NOMO-1 treated with DMSO at 0.1 percent for 48 hours (cell line): ENCODE measurements around the gene EHD4.
A peak's percentile ranks its signal among the peaks of the same experiment; 100 is the strongest.

Experiments
- DNase-seq: peaks from one replicate; lab custom pipeline; 2025; ENCODE audit not compliant: unreplicated experiment; lab: John Stamatoyannopoulos, UW

EHD4 gene

GRCh38 chr15:41882689-41883483 is 89.5 kb downstream of the EHD4 start:
- DNase-seq, result peak; percentile 24

GRCh38 chr15:41881920-41882688 is 90.3 kb downstream of the EHD4 start:
- DNase-seq, result no peak

- DNase-seq, result no peak
Observed at GRCh38 chr15:41881550-41881919, 90.8 kb downstream of the EHD4 start.

DNA sequence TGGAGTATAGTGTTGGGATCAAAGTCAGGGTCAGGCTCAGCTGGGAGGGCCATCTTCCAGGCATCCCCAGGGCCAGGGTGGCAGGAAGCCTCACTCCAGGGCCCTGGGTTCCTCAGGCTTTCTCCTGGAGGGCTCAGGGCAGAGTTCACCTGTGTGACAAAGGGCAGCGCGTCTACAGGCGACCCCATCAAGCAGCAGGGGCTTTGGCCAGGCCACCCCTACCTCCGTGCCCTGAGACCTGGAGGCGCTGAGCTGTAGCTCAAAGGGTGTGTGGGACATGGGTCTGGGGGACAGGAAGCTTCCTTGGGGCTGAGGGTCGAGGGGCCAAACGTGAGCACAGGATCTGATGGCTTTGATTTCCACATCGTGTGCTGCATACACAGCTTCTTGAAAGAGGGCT is 91.3 kb downstream of the EHD4 start:
- no peak for DNase-seq

GRCh38 chr15:41880156-41880877 is 92.0 kb downstream of the EHD4 start:
- no peak for DNase-seq

- DNase-seq, result no peak
Observed at GRCh38 chr15:41879321-41879845, 93.0 kb downstream of the EHD4 start.

GRCh38 chr15:41878355-41878699 is 94.0 kb downstream of the EHD4 start:
- DNase-seq, result no peak

DNA sequence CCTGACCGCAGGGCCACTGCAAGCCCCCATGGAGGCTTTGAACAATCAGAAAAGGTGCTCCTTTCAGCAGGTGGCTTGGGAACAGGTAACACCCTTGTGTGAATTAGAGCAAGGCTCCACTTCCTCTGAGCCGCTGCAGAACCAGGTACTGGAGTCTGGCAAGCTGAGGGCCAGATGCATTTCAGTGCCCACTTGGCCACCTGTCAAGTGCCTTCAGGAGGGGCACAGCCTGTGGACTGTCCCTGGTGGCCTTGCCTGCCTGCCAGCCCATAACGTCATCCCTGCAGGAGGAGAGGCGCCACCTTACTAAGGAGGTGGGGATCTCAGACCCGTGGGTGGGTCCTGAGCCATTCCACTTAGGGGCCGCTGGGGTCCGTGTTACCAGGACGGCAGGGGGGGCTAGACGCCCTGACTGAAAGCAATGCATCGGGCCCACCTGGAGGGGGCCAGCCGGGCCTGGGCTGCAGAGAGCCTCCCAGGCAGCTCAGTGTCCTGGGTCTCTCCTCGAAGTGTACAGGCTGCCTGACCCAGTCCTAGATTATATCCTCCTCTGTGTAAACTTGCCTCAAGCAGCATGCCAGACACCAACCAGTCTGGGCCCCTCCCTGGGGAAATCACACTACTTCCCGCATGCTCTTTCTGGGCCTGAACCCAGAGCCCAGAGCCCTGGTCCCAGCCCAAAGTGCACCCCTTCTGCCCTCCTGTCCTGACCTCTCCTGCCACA is 94.6 kb downstream of the EHD4 start:
- no peak for DNase-seq

DNA sequence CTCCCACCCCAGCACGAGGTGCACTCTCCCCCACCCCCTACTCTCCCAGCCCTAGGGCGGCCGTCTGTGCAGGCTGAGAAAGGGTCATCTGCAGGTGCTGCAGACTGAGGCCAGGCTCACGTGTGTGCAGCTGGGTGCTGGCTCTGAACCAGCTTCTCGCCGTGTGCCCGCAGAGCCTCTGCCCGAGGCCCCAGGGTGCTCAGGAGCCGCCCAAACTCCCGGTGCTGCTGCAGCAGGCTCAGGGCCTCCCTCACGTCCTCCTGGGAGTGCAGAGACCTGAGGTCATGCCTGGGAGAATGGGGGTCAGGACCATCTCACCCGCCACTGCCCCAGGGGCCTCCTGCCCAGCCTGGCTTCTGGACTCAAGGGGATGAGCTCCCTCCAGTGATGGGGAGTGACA is 95.7 kb downstream of the EHD4 start:
- DNase-seq, result no peak

- no peak for DNase-seq
Observed at GRCh38 chr15:41876007-41876406, 96.3 kb downstream of the EHD4 start.

DNA sequence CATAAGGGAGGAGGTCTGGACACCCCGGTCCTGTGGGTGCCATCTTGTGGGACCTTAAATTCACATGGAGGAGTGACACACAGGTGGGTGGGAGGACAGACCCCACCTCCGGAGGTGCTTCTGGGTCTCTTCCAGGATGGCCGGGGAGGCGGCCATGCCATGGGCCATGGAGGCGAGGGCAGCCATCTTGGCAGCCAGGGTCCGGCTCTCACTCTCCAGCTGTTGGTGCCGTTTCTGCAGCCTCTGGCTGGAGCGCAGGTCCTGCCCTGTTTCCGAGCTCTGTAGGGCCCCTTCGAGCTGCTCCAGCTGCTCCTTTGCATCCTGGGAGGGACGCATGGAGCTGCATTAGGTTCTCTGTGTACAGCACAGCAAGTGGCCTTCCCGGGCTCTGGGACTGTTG is 97.6 kb downstream of the EHD4 start:
- no peak for DNase-seq

DNA sequence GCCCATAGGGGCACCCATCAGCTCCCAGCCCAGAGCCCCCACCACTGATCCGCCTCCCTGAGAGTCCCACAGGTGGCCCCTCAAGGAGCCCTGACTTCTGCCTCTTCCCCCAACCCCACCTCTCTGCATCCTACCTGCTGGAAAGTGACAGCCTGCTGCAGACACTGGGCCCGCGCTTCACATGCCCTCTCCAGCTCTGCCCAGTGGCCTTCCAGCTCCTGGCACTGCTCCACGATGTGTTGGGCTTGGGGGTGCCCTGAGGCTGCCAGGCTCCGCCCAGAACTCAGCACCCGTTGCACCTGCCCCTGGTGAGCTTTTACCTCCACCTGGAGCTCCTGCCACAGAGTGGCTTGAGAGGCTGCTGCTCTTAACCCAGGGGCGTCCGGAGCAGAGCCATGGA is 98.6 kb downstream of the EHD4 start:
- no peak for DNase-seq

- no peak for DNase-seq
Observed at GRCh38 chr15:41872166-41872747, 100.1 kb downstream of the EHD4 start.

GRCh38 chr15:41871175-41871905 is 101.0 kb downstream of the EHD4 start:
- no peak for DNase-seq

DNA sequence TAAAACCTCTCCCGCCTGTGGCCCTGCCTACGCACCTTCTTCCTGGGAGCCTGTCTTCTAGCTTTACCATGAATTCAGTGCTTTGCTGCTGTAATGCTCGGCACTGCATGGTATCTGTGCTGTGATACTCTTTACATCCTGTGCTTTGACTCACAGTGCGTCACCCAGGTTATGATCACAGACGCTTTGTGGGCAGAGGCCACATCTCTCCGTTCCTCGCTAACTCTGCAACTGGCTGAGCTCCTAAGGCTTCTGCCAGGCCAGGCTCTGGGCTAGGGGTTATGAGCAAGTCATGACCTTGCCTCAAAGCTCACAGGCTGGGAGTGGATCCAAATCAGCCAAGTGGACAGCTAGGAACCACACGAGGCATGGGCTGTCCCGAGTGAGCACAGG is 101.7 kb downstream of the EHD4 start:
- DNase-seq, result no peak

GRCh38 chr15:41869770-41870688 is 102.3 kb downstream of the EHD4 start:
- DNase-seq, result no peak

DNA sequence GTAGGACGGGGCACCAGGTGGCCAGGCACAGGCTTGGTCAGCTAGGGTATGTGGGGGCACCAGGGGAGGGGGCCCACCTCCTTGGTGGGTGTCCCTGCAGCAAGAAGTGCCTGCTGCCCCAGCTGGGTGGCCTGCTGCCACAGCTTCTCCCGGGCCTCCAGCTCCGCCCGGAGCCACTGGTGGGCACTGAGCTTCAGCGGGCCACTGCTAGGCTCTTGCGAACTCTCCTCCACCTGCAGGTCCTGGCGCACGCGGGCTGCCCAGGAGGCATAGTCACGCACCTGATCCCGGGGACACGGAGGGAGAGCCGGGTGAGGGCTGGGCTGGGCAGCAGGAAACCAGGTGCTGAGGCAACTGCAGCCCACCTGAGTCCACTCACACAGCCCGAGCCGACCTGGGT is 104.0 kb downstream of the EHD4 start:
- DNase-seq, result no peak

GRCh38 chr15:41866872-41867579 is 105.3 kb downstream of the EHD4 start:
- no peak for DNase-seq
